Muscle of leg (tissue), 16 donors: ENCODE data around the gene LCA5. TPM values are rescaled to one million over a fixed set of nuclear protein-coding genes. Genes with fewer than 3 reads are reported as not detected.
"Not testable (repeated sequence)": the region's sequence is repeated elsewhere in the genome, so short reads cannot be mapped to it uniquely, and the experiment has no call there.

Experiments used
- DNase-seq: peaks from one replicate; pipeline ENCODE4 v3.0.0; 2013
- H3K27ac ChIP-seq: one replicate; pipeline ENCODE4 v1.5.1; 2013; ENCODE audit warnings: mild to moderate bottlenecking, low read length, control low read depth
- H3K27me3 ChIP-seq: one replicate; pipeline ENCODE4 v1.6.1; 2013; ENCODE audit warnings: low read length; ENCODE audit not compliant: control insufficient read depth, insufficient read depth
- H3K36me3 ChIP-seq: one replicate; pipeline ENCODE4 v1.6.1; 2013; ENCODE audit warnings: low read length; ENCODE audit not compliant: control insufficient read depth, insufficient read depth
- H3K4me1 ChIP-seq: one replicate; pipeline ENCODE4 v1.6.1; 2013; ENCODE audit warnings: low read length; ENCODE audit not compliant: control insufficient read depth, insufficient read depth
- H3K4me3 ChIP-seq: one replicate; pipeline ENCODE4 v1.5.1; 2013; ENCODE audit warnings: low read length, control low read depth
- H3K9me3 ChIP-seq: replicated peaks from 2 replicates; pipeline ENCODE4 v1.6.1; 2013; ENCODE audit warnings: low read depth, low read length; ENCODE audit not compliant: control insufficient read depth
- WGBS: methylation state at CpG from one replicate; pipeline ENCODE4 v1.1.5; 2013; ENCODE audit warnings: missing lambda C conversion rate; ENCODE audit not compliant: insufficient coverage; 5-methylcytosine and 5-hydroxymethylcytosine counted together
- long read RNA-seq, 11 donors: transcript quantifications; one replicate each; lab custom pipeline, GENCODE V29; 2026
- polyA plus RNA-seq, 8 donors: library from polyadenylated mRNA; unstranded; fragments of 120-200 nt; gene quantifications; one replicate each; pipeline versions ENCODE4 v1.2.1 to v1.2.3, GENCODE V29; 2013; ENCODE audit warnings: inconsistent platforms in 1 of 8, low replicate concordance in 1 of 8; ENCODE audit not compliant: insufficient read length in 8 of 8, insufficient read depth in 1 of 8
- total RNA-seq: library from RNA; stranded (reverse); fragments of 120-200 nt; gene quantifications from one replicate; pipeline ENCODE4 v1.2.4, GENCODE V29; 2013

The LCA5 gene
- total RNA-seq (5.3 TPM), polyA plus RNA-seq (1 to 10 TPM; 2.9 to 5.9 (median 4.4) TPM)
- long read RNA-seq, donor 1, result 0 reads
- long read RNA-seq, donor 2, result 0 reads
- long read RNA-seq, donor 3, result 0 reads
- long read RNA-seq, donor 4, result 0 reads
- long read RNA-seq, donor 5, result 0 reads
- long read RNA-seq, donor 6, result 0 reads
- long read RNA-seq, donor 7, result 0 reads
- long read RNA-seq, donor 8, full-length matches to known transcripts, result 1 of 1 reads
- long read RNA-seq, donor 8, partial matches to known transcripts, result 0 of 1 reads
- long read RNA-seq, donor 8, other reads (novel, unspliced or antisense), result 0 of 1 reads
- long read RNA-seq, donor 9, result 0 reads
- long read RNA-seq, donor 10, full-length matches to known transcripts, result 2 of 2 reads
- long read RNA-seq, donor 10, partial matches to known transcripts, result 0 of 2 reads
- long read RNA-seq, donor 10, other reads (novel, unspliced or antisense), result 0 of 2 reads
- long read RNA-seq, donor 11, result 0 reads

GRCh38 chr6:79536954-79537747 is at the start of gene LCA5:
TSS of gene LCA5 (minus strand) at chr6:79537430. CDS start at chr6:79518894, 18,536 bp downstream.
- 0% methylated on average over 37 of the region's 56 CpGs for WGBS

GRCh38 chr6:79586548-79586947 is 49.3 kb upstream of the LCA5 start:
- Histone ChIP-seq H3K27me3 (no peaks in the 10 kb centered on the region), H3K4me1 (no peaks in the 10 kb centered on the region), H3K4me3 (no peak overlapping the region), H3K9me3 (no peaks in the 10 kb centered on the region), H3K36me3 (no peaks in the 10 kb centered on the region), H3K27ac (no peak overlapping the region)
- DNase-seq, result no peak

More at GRCh38 chr6:79536954-79537747, at the start of gene LCA5:
- Histone ChIP-seq H3K36me3 (no peaks in the 10 kb centered on the region), H3K4me3 (peak within 1 kb of the TSS; percentile 85), H3K27me3 (no peaks in the 10 kb centered on the region), H3K27ac (peak within 1 kb of the TSS; percentile 94), H3K9me3 (no peaks in the 10 kb centered on the region), H3K4me1 (no peaks in the 10 kb centered on the region)
- DNase-seq, result peak; percentile 100

- no peak overlapping the region for H3K4me3 ChIP-seq
- no peaks in the 10 kb centered on the region for H3K36me3 ChIP-seq
- no peak for DNase-seq
- no peak overlapping the region for H3K27ac ChIP-seq
- WGBS, result no CpG with 5 or more reads among the region's 2 CpGs
- H3K27me3 ChIP-seq, result no peaks in the 10 kb centered on the region
- no peaks in the 10 kb centered on the region for H3K4me1 ChIP-seq
- peaks cover 3% of the 10 kb centered on the region for H3K9me3 ChIP-seq
Measured at GRCh38 chr6:79584332-79584731, 47.1 kb upstream of the LCA5 start.

- DNase-seq, H3K27ac ChIP-seq, H3K4me3 ChIP-seq, H3K9me3 ChIP-seq, H3K27me3 ChIP-seq, H3K36me3 ChIP-seq, H3K4me1 ChIP-seq: not testable (repeated sequence)
- 93% methylated on average over 6 of the region's 6 CpGs for WGBS
Measured at GRCh38 chr6:79577926-79578325, 40.7 kb upstream of the LCA5 start.

- Histone ChIP-seq H3K4me3 (no peak overlapping the region), H3K36me3 (no peaks in the 10 kb centered on the region), H3K4me1 (peaks cover 3% of the 10 kb centered on the region), H3K9me3 (peaks cover 2% of the 10 kb centered on the region), H3K27ac (no peak overlapping the region), H3K27me3 (no peaks in the 10 kb centered on the region)
- no CpG with 5 or more reads among the region's 1 CpG for WGBS
- DNase-seq, result no peak
Measured at GRCh38 chr6:79574630-79575225, 37.5 kb upstream of the LCA5 start.

- no peaks in the 10 kb centered on the region for H3K27me3 ChIP-seq
- no peak overlapping the region for H3K27ac ChIP-seq
- peaks cover 3% of the 10 kb centered on the region for H3K4me1 ChIP-seq
- WGBS, result no CpG with 5 or more reads among the region's 1 CpG
- H3K9me3 ChIP-seq, result peaks cover 2% of the 10 kb centered on the region
- H3K4me3 ChIP-seq, result no peak overlapping the region
- no peak for DNase-seq
- H3K36me3 ChIP-seq, result no peaks in the 10 kb centered on the region
Measured at GRCh38 chr6:79574174-79574573, 36.9 kb upstream of the LCA5 start.

- Histone ChIP-seq H3K4me3 (no peak overlapping the region), H3K9me3 (no peaks in the 10 kb centered on the region), H3K27ac (no peak overlapping the region), H3K36me3 (no peaks in the 10 kb centered on the region), H3K27me3 (no peaks in the 10 kb centered on the region), H3K4me1 (peaks cover 3% of the 10 kb centered on the region)
- no CpG with 5 or more reads among the region's 2 CpGs for WGBS
- no peak for DNase-seq
Measured at GRCh38 chr6:79571030-79571367, 33.8 kb upstream of the LCA5 start.

GRCh38 chr6:79570129-79571029 is 33.1 kb upstream of the LCA5 start:
- H3K27ac ChIP-seq, result no peak overlapping the region
- H3K36me3 ChIP-seq, result no peaks in the 10 kb centered on the region
- H3K4me3 ChIP-seq, result no peak overlapping the region
- no peaks in the 10 kb centered on the region for H3K27me3 ChIP-seq
- no CpG with 5 or more reads among the region's 3 CpGs for WGBS
- DNase-seq, result peak; percentile 48
- no peaks in the 10 kb centered on the region for H3K9me3 ChIP-seq
- peaks cover 3% of the 10 kb centered on the region for H3K4me1 ChIP-seq

- H3K4me3 ChIP-seq, result no peak overlapping the region
- H3K27ac ChIP-seq, result no peak overlapping the region
- WGBS, result 93% methylated on average over 2 of the region's 2 CpGs
- peaks cover 3% of the 10 kb centered on the region for H3K4me1 ChIP-seq
- no peaks in the 10 kb centered on the region for H3K27me3 ChIP-seq
- H3K9me3 ChIP-seq, result no peaks in the 10 kb centered on the region
- no peaks in the 10 kb centered on the region for H3K36me3 ChIP-seq
- no peak for DNase-seq
Measured at GRCh38 chr6:79568996-79569395, 31.8 kb upstream of the LCA5 start.
